HG03354 (cell line): ENCODE data around the gene PPP2R2B.
"Not testable (repeated sequence)": the region's sequence is repeated elsewhere in the genome, so short reads cannot be mapped to it uniquely, and the experiment has no call there.

Experiments
- ATAC-seq: cut with Tn5 transposase; IDR thresholded peaks from one replicate; pipeline ENCODE4 v1.9.1; 2021; ENCODE audit warnings: mild to moderate bottlenecking; ENCODE audit not compliant: unreplicated experiment, poor library complexity, severe bottlenecking

The PPP2R2B gene

GRCh38 chr5:146756546-146756945 lies 122.0 kb downstream of the PPP2R2B start:
- no peak for ATAC-seq

GRCh38 chr5:146755793-146756192 lies 122.8 kb downstream of the PPP2R2B start:
- ATAC-seq: no peak

DNA sequence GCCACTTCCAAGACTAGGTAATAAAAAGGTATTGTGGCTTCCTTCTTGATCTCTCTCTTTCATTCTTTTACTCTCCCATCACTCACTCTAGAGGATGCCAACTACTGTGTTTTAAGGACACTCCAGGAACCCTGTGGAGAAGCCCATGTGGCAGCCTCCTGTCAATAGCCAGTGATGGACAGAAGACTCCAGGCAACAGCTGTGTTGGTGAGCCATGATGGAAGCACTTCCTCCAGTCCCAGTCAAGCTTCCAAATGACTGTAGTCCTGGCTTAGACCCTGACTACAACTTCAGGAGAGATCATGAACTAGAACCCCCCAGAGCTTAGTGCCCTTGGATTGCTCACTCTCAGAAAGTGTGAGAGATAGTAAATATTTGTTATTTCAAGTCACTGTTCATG lies 123.9 kb downstream of the PPP2R2B start:
- ATAC-seq: no peak

GRCh38 chr5:146753641-146754040 lies 124.9 kb downstream of the PPP2R2B start:
- ATAC-seq: no peak

- ATAC-seq: peak; percentile 99
These were observed 126.7 kb downstream of the PPP2R2B start for GRCh38 chr5:146751781-146752401.

GRCh38 chr5:146751054-146751453 lies 127.5 kb downstream of the PPP2R2B start:
- ATAC-seq: no peak

GRCh38 chr5:146748533-146748932 lies 130.0 kb downstream of the PPP2R2B start:
- ATAC-seq: no peak

DNA sequence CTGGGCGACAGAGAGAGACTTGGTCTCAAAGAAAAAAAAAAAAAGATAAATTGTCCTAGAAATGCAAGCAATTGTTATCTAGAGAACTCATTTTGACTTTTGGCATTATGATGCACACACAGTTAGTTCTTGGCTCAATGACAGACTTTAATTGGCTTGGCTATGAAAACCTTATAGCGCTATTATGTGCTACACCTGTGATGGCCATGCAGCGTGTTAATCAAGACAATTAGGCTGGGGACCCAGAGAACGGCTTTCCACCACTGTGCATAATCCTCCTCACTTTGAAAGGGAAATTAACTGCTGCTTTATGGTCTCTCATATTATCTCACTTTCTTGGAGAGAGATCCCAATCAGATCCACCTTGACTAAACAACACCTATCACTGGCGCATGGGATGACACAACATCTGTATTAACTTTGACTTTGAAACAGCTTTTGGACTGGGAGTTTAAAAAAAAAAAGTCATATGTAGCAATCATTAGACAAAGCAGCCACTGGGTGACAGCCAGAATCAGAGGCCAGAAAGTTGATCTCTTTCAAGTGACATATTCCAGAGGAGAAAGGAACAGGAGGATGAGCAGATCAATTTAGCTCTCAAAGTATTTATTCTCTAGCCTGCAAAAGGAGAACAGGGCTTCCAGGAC lies 132.5 kb downstream of the PPP2R2B start:
- ATAC-seq: no peak

DNA sequence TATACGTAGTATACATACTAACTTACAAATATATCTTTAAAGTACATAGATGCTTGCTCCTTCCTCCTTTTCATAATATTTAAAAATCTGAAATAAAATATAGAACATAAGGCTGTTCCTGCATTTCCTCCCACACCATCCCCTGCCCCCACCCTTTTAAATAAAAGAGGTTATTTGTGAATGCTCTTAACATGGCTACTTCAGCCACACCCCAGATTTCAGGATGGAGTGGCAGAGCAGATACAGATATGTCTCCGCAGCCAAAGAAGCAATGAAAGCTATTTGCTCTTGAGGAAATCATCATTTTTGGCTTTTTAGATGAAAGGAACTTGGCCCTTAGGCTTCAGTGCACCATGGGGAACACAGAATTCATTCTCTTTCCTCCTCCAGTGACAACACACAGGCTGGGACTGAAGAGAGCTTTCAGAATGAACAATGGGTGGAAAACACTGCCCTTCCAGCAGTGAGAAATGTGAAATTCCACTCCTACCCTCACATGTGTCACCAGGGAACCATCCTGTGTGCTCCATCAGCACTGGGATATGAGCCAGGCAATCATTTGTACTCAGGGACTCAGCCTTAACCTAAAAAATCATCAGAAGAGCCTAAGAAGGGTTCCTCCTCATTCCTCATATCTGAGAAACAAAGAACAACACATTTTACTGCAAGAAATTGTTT lies 134.3 kb downstream of the PPP2R2B start:
- no peak for ATAC-seq

- no peak for ATAC-seq
These were observed 143.5 kb downstream of the PPP2R2B start for GRCh38 chr5:146734936-146735577.

DNA sequence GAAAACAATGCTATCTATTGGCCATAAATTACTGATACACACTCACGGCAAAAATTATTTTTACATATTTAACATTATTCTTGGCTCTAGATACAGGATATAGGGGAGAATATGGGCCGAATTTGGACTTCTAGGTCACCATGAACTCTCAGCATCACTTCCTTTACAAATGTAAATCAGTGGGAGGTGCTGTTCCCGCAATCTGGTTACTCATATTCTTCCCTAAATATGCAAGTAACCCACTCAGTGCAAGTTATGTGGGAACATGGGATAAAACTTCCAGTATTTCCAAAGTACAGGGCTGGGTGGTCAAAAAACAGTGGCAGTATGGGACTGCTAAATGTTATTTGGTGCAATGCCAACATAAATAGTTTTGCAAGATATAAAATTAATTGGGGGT lies 145.6 kb downstream of the PPP2R2B start:
- ATAC-seq: no peak

- ATAC-seq: no peak
These were observed 146.5 kb downstream of the PPP2R2B start for GRCh38 chr5:146731909-146732659.

- ATAC-seq: not testable (repeated sequence)
These were observed 149.8 kb downstream of the PPP2R2B start for GRCh38 chr5:146728746-146729145.

DNA sequence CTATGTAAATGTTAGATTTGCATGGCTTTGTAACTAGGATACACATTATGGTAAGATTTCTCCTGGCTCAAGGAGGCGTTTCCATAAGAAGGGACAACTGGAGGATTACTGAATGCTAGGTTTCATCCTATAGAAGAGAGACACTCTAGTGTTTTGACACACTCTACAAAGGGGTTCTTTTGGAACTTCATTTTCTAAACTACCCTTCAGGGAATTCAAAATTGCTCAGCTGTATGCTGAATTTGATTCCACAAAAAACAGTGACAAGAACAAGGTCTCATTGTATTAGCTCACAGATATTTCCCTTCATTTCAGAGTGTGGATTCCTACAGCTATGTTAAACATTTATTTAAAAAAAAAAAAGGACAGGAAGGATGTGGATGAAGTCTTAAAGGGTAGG lies 151.7 kb downstream of the PPP2R2B start:
- ATAC-seq: no peak

GRCh38 chr5:146726020-146726419 lies 152.5 kb downstream of the PPP2R2B start:
- no peak for ATAC-seq

DNA sequence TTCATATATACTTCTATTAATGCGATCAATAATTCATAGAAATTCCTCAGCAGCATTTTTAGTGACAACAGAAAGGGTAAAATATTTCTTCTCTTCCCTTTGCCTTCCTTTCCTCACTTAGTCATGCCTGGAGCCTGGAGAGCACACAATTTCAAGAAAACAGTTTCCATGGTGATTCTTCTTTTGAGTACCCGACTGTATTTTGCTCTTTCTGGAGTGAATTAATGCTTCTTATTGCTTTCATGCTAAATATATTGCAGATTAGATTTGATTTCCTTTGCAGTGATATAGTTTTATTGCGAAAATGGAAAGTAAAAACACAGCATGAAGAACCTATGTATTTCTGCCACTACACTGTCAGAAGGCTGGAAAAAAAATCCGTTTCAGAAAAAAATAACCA lies 153.5 kb downstream of the PPP2R2B start:
- ATAC-seq: no peak

- no peak for ATAC-seq
These were observed 156.2 kb downstream of the PPP2R2B start for GRCh38 chr5:146722361-146722779.

DNA sequence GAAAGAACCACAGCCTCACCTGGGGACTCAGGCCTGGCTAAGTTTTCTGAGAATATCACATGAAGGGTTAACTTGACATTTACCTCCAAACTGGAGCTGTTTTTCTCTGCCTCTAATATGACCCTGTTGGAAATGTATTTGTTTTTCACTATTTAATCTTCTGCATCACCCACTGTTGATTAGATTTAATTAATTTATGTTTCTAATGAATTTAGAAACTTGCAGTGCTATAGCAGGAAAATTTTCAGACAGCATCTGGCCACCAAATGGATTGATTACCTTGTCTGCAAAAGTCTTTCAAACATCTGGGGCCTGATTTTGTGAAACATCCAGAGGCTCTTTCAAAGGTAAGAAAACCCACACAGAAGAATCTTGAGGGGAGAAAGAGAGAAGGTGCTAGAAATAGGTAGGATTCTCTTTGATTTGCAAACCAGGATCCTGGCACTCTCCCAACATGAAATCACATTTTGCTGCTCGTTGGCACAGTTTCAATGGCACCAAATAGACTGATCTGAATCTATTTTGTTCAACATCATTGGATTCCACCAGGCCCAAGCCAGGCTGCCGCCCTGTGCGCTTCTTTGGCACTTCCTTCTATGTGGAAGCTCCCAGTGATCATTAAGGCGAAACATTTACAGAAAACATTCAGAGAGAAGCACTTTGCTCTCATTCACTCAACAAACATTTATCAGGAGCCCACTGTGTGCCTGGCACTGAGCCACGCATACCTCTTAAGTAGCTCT lies 157.3 kb downstream of the PPP2R2B start:
- no peak for ATAC-seq

GRCh38 chr5:146720107-146720506 lies 158.4 kb downstream of the PPP2R2B start:
- no peak for ATAC-seq
